IMR-90 (cell line): ENCODE measurements around the gene CNIH1. TPM values are rescaled to one million over a fixed set of nuclear protein-coding genes. Genes with fewer than 3 reads are reported as not detected.

Experiments
- BHLHE40 ChIP-seq: fragments of 150-350 bp; IDR thresholded peaks from 2 replicates; pipeline ENCODE4 v1.6.1; 2016; ENCODE audit warnings: mild to moderate bottlenecking, low read depth, low read length
- MAFK ChIP-seq: IDR thresholded peaks from 2 replicates; pipeline ENCODE4 v1.6.1; 2012; ENCODE audit warnings: low read depth, low read length, improper control_type of control experiment
- MAZ ChIP-seq: IDR thresholded peaks from 2 replicates; pipeline ENCODE4 v1.6.1; 2012; ENCODE audit warnings: low read depth, mild to moderate bottlenecking, low read length, improper control_type of control experiment, moderate library complexity, borderline replicate concordance
- MXI1 ChIP-seq: IDR thresholded peaks from 2 replicates; pipeline ENCODE4 v1.6.1; 2012; ENCODE audit warnings: low read depth, mild to moderate bottlenecking, low read length, moderate library complexity, borderline replicate concordance
- RCOR1 ChIP-seq: IDR thresholded peaks from 2 replicates; pipeline ENCODE4 v1.6.1; 2012; ENCODE audit warnings: mild to moderate bottlenecking, low read length, improper control_type of control experiment; ENCODE audit not compliant: insufficient replicate concordance
- RFX5 ChIP-seq: IDR thresholded peaks from 2 replicates; pipeline ENCODE4 v1.8.0; 2012; ENCODE audit warnings: low read depth, mild to moderate bottlenecking, low read length, moderate library complexity
- polyA plus RNA-seq, 3 experiments: library from polyadenylated mRNA; depleted of rRNA; stranded (reverse); fragments of >200 nt; gene quantifications; 2 replicates each; pipeline ENCODE4 v1.2.3, GENCODE V29; 2012; ENCODE audit warnings: low replicate concordance in 1 of 3
- total RNA-seq: library from RNA; depleted of rRNA; stranded (reverse); fragments of >200 nt; gene quantifications from 2 replicates; pipeline ENCODE4 v1.2.3, GENCODE V29; 2012

The CNIH1 gene
- total and polyA plus RNA-seq, 2 of the 4 experiments (the other 2 are of a cell fraction), result 244 to 284 TPM

DNA sequence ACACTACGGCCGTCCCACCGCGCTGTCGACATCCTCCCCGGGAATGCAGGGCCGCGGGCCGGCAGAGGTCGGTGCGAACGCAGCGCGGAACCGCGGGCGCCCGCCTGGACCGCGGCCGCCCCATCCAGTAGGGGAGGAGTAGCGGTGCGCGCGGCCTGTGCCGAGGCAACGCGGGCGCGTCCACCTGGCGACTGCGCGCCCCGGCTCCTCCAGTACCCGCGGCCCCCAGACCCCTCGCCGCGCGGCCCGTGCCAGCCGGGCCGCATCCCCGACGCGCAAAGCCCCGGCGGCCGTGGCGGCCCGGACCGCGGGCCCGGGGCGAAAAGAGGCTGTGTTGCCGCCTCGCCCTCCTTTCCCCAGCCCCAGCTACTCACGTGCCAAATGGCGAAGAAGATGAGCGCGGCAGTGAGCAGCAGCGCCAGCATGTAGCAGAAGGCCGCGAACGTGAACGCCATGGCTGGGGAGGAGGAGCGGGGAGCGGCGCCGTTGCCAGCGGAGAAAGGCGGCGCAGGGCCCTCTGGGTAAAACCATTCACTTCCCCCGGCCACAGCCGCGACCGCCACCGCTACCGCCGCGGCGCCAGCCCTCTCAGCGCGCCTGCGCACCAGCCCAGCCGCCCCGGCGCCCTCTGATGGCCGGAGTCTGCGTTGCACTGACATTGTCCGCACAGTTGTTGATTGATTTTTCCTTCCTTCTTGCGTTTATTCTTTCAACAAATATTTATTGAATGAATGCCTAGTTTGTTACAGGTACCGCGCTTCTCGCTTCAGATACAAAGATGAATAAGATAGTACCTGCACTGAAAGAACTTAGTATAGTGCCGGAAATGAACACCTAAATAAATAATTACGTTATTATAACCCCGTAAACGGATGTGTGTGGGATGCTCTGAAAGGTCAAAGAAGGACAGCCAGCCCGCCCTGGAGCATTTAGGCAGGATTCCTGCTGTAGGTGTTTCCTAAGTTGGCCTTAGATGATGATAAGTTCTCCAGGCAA is at the start of gene CNIH1 (continued):
- TF ChIP-seq MXI1, result peak; percentile 58; the same call in 1 of the 2 replicates
- no peak for TF ChIP-seq MAFK
- TF ChIP-seq MAZ, result peak; percentile 79
- peak; percentile 87 for TF ChIP-seq BHLHE40
- TF ChIP-seq RCOR1, result no peak
- no peak for TF ChIP-seq RFX5
